Activated T-cell treated with anti-CD3 and anti-CD28 coated beads, Interleukin-2, amount 50 U/mL, for 72 hours (primary cell): ENCODE results near the gene CASKIN2. TPM values are rescaled to one million over a fixed set of nuclear protein-coding genes. Genes with fewer than 3 reads are reported as not detected.
A peak's percentile ranks its signal among the peaks of the same experiment; 100 is the strongest.

Experiments used
- ATAC-seq, 2 donors: fragments of 150-1000 bp; cut with Tn5 transposase; replicated peaks in 1 of 2; 2 replicates each; pipeline ENCODE4 v1.10.0; 2021; ENCODE audit warnings: moderate library complexity in 2 of 2, mild to moderate bottlenecking in 1 of 2
- DNase-seq, 2 donors: peaks; one replicate each; pipeline ENCODE4 v3.0.0; 2021 to 2022; ENCODE audit warnings: mixed read lengths in 1 of 2
- H3K27ac Mint-ChIP-seq: one replicate; pipeline ENCODE4 v1.8.0; 2022; ENCODE audit warnings: mild to moderate bottlenecking, moderate library complexity, mixed read lengths
- H3K27me3 Mint-ChIP-seq: one replicate; pipeline ENCODE4 v1.8.0; 2022; ENCODE audit warnings: low read depth, mixed read lengths
- H3K36me3 Mint-ChIP-seq, 2 donors: one replicate each; pipeline ENCODE4 v1.8.0; 2022; ENCODE audit warnings: mixed read lengths in 2 of 2, mild to moderate bottlenecking in 1 of 2; ENCODE audit not compliant: insufficient read depth in 2 of 2
- H3K4me1 Mint-ChIP-seq: one replicate; pipeline ENCODE4 v1.8.0; 2022; ENCODE audit warnings: low read depth, mixed read lengths
- H3K4me3 Mint-ChIP-seq, 2 donors: one replicate each; pipeline ENCODE4 v1.8.0; 2022; ENCODE audit warnings: mild to moderate bottlenecking in 2 of 2, mixed read lengths in 2 of 2, moderate library complexity in 2 of 2
- H3K9me3 Mint-ChIP-seq, 2 donors: one replicate each; pipeline ENCODE4 v1.8.0; 2022; ENCODE audit warnings: mixed read lengths in 2 of 2
- total RNA-seq, 2 donors: library from RNA; stranded (reverse); gene quantifications; one replicate each; pipeline ENCODE4 v1.2.3, GENCODE V29; 2022

CASKIN2 gene
- total RNA-seq, 2 donors from 2014 or later: 4.1 to 6.6 TPM

- Mint-ChIP-seq H3K27ac (no peak overlapping the region), H3K27me3 (no peaks in the 10 kb centered on the region), H3K36me3 (no peaks in the 10 kb centered on the region), H3K4me3 (no peak overlapping the region), H3K9me3 (no peaks in the 10 kb centered on the region), H3K4me1 (no peaks in the 10 kb centered on the region)
- ATAC-seq: no peak
- no peak for DNase-seq
Observed at GRCh38 chr17:75511610-75512575, 3.4 kb downstream of the CASKIN2 start.

GRCh38 chr17:75511270-75511609, 4.1 kb downstream of the CASKIN2 start:
- H3K9me3 Mint-ChIP-seq: no peaks in the 10 kb centered on the region
- H3K27me3 Mint-ChIP-seq: no peaks in the 10 kb centered on the region
- no peak overlapping the region for H3K27ac Mint-ChIP-seq
- DNase-seq: no peak
- no peak overlapping the region for H3K4me3 Mint-ChIP-seq
- ATAC-seq: no peak
- no peaks in the 10 kb centered on the region for H3K4me1 Mint-ChIP-seq
- no peaks in the 10 kb centered on the region for H3K36me3 Mint-ChIP-seq

DNA sequence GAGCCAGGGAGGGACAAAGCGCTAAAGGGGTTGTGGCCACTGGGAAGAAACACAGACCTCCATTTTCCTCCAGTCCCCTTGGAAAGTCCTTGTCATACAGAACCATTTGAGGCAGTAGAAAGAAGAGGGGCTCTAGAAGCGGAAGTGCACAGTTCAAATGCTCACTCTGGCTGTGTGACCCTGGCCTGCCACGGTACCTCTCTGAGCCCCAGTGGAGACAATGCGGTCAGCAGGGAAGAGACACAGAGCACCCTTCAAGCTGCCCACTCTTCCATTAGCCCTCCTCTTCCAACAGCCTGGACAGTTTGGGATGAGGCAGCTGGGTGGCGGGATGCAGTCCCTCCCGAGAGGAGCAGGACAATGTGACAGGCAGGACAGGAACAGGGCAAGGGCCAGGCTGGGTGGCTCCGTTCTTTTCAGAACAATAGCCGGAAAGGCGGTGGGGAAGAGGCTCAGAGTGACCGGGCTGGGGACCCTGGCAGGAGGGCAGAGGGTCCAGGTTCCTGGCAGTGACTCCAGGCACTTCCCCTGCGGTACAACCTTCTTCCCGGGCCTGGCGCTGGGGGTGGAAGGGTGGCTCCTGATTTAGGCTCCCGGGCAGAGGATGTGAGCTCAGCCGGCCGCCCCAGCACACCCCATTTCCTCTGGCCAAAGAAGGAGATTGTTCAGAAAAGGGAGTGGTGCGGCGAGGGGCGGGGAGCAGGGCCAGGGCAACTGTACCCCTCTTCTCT, 5.6 kb downstream of the CASKIN2 start:
- H3K4me3 Mint-ChIP-seq: no peak overlapping the region
- ATAC-seq: no peak
- no peaks in the 10 kb centered on the region for H3K4me1 Mint-ChIP-seq
- H3K27me3 Mint-ChIP-seq: no peaks in the 10 kb centered on the region
- no peak overlapping the region for H3K27ac Mint-ChIP-seq
- no peaks in the 10 kb centered on the region for H3K36me3 Mint-ChIP-seq
- no peak for DNase-seq
- H3K9me3 Mint-ChIP-seq: no peaks in the 10 kb centered on the region

DNA sequence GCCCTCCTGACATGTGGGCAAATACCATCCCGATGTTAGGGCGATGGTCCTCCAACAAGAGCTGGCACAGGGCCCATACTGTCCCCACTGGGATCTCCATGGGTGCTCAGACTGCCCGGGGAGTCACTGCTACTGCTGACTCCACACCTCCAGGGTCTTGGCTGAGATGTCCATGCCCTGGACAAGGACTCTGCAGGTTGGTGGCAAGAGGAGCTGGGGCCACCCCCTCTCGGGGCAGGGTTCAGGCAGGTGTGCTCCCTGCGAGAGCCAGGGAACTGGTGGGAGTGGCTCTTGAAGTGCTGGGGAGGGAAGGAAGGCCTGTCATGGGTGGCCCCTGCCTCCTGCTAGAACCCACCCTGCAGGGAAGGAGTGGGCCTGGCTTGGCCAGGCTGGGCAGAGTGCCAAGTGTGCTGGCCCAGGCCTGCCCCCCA, 6.4 kb downstream of the CASKIN2 start:
- Mint-ChIP-seq H3K4me3 (no peak overlapping the region), H3K27ac (no peak overlapping the region), H3K4me1 (no peaks in the 10 kb centered on the region), H3K36me3 (no peaks in the 10 kb centered on the region), H3K9me3 (no peaks in the 10 kb centered on the region), H3K27me3 (no peaks in the 10 kb centered on the region)
- peak in 1 of 2 donors; percentile 4 for ATAC-seq
- no peak for DNase-seq

GRCh38 chr17:75507733-75508719, 7.3 kb downstream of the CASKIN2 start:
- Mint-ChIP-seq H3K4me1 (no peaks in the 10 kb centered on the region), H3K9me3 (no peaks in the 10 kb centered on the region), H3K4me3 (no peak overlapping the region), H3K27me3 (no peaks in the 10 kb centered on the region), H3K36me3 (no peaks in the 10 kb centered on the region), H3K27ac (no peak overlapping the region)
- no peak for ATAC-seq
- no peak for DNase-seq

- H3K4me3 Mint-ChIP-seq: no peak overlapping the region
- no peaks in the 10 kb centered on the region for H3K36me3 Mint-ChIP-seq
- no peaks in the 10 kb centered on the region for H3K9me3 Mint-ChIP-seq
- no peak overlapping the region for H3K27ac Mint-ChIP-seq
- ATAC-seq (no peak), DNase-seq (no peak)
- H3K27me3 Mint-ChIP-seq: no peaks in the 10 kb centered on the region
- no peaks in the 10 kb centered on the region for H3K4me1 Mint-ChIP-seq
Observed at GRCh38 chr17:75506888-75507287, 8.4 kb downstream of the CASKIN2 start.

- H3K4me1 Mint-ChIP-seq: no peaks in the 10 kb centered on the region
- DNase-seq: no peak
- no peaks in the 10 kb centered on the region for H3K27me3 Mint-ChIP-seq
- no peak overlapping the region for H3K4me3 Mint-ChIP-seq
- H3K9me3 Mint-ChIP-seq: no peaks in the 10 kb centered on the region
- no peaks in the 10 kb centered on the region for H3K36me3 Mint-ChIP-seq
- no peak for ATAC-seq
- H3K27ac Mint-ChIP-seq: no peak overlapping the region
Observed at GRCh38 chr17:75506134-75506533, 9.2 kb downstream of the CASKIN2 start.

DNA sequence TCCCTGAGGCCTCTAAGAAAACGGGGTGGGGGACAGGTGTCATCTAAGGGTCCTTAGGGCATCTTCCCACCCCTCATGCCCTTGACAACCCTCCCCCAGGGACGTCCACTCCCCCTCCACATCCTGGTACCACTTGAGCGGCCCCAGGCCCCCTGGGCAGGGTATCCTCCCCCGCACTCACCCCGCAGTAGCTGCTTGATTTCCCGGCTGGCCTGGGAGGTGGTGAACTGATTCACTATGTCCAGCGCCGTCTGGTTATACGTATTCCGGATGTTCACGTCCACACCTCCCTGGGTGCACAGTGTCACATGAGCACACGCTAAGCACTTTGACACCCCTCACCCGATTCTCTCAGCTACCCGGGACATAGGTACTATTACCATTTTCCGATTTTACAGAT, 9.7 kb downstream of the CASKIN2 start:
- ATAC-seq: no peak
- H3K27ac Mint-ChIP-seq: no peak overlapping the region
- no peaks in the 10 kb centered on the region for H3K27me3 Mint-ChIP-seq
- H3K4me3 Mint-ChIP-seq: no peak overlapping the region
- H3K36me3 Mint-ChIP-seq: no peaks in the 10 kb centered on the region
- no peaks in the 10 kb centered on the region for H3K4me1 Mint-ChIP-seq
- no peak for DNase-seq
- no peaks in the 10 kb centered on the region for H3K9me3 Mint-ChIP-seq

DNA sequence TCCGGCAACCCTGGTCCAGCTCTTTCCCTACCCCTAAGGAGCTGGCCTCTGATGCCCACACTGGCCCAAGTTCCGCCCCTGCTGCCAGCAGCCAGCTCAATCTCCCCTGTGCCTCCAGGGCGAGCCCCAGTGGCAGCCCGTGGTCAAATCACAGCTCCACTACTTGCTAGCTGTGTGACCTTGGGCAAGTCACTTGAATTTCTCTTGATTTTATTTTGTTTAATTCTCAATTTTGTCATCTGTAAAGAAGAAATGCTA, 10.3 kb downstream of the CASKIN2 start:
- H3K4me1 Mint-ChIP-seq: no peaks in the 10 kb centered on the region

GRCh38 chr17:75504347-75505151, 10.8 kb downstream of the CASKIN2 start:
- Mint-ChIP-seq H3K27me3 (no peaks in the 10 kb centered on the region), H3K4me1 (no peaks in the 10 kb centered on the region), H3K27ac (no peak overlapping the region), H3K9me3 (no peaks in the 10 kb centered on the region), H3K4me3 (no peak overlapping the region), H3K36me3 (no peaks in the 10 kb centered on the region)
- ATAC-seq: peak; percentile 55 to 63
- DNase-seq: peak; percentile 50 to 51

More for the DNA sequence above, 10.3 kb downstream of the CASKIN2 start:
- H3K36me3 Mint-ChIP-seq: no peaks in the 10 kb centered on the region
- H3K4me3 Mint-ChIP-seq: no peak overlapping the region
- ATAC-seq (no peak), DNase-seq (no peak)
- no peaks in the 10 kb centered on the region for H3K27me3 Mint-ChIP-seq
- H3K27ac Mint-ChIP-seq: no peak overlapping the region
- H3K9me3 Mint-ChIP-seq: no peaks in the 10 kb centered on the region

- no peak for DNase-seq
- H3K27me3 Mint-ChIP-seq: no peaks in the 10 kb centered on the region
- no peaks in the 10 kb centered on the region for H3K36me3 Mint-ChIP-seq
- no peak overlapping the region for H3K27ac Mint-ChIP-seq
- no peaks in the 10 kb centered on the region for H3K9me3 Mint-ChIP-seq
- no peaks in the 10 kb centered on the region for H3K4me1 Mint-ChIP-seq
- no peak overlapping the region for H3K4me3 Mint-ChIP-seq
- ATAC-seq: no peak
Observed at GRCh38 chr17:75503976-75504346, 11.4 kb downstream of the CASKIN2 start.

- no peaks in the 10 kb centered on the region for H3K36me3 Mint-ChIP-seq
- no peak overlapping the region for H3K4me3 Mint-ChIP-seq
- H3K27me3 Mint-ChIP-seq: no peaks in the 10 kb centered on the region
- H3K9me3 Mint-ChIP-seq: no peaks in the 10 kb centered on the region
- no peak overlapping the region for H3K27ac Mint-ChIP-seq
- ATAC-seq (no peak), DNase-seq (no peak)
- no peaks in the 10 kb centered on the region for H3K4me1 Mint-ChIP-seq
Observed at GRCh38 chr17:75503337-75503950, 11.9 kb downstream of the CASKIN2 start.
